K562 (cell line): ENCODE data around the gene VSIG4. TPM values are rescaled to one million over a fixed set of nuclear protein-coding genes. Genes with fewer than 3 reads are reported as not detected.

Experiments used
- CEBPG ChIP-seq, 3 experiments: fragments of 200-800 bp in 1 of 3; sonication (Bioruptor generic) in 1 of 3; sonication (generic) in 1 of 3; formaldehyde crosslinking in 1 of 3; IDR thresholded peaks in 2 of 3; conservative IDR thresholded peaks in 1 of 3; 2 replicates each; pipeline versions ENCODE4 v1.6.1 to v1.8.0; 2016 to 2022; ENCODE audit warnings: missing compliant biosample characterization in 2 of 3, missing genetic modification characterization in 2 of 3, mild to moderate bottlenecking in 1 of 3, missing genetic modification reagents in 1 of 3
- ERF ChIP-seq: fragments of 450-650 bp; formaldehyde crosslinking; IDR thresholded peaks from 2 replicates; pipeline ENCODE4 v1.4.0; 2020; ENCODE audit warnings: mild to moderate bottlenecking, mixed read lengths
- FOXM1 ChIP-seq, 2 experiments: fragments of 450-650 bp in 1 of 2; sonication (generic) in 1 of 2; formaldehyde crosslinking in 1 of 2; IDR thresholded peaks; 2 replicates each; pipeline versions ENCODE4 v1.6.1 to v1.9.0; 2017 to 2022; ENCODE audit warnings: low read depth in 2 of 2, mild to moderate bottlenecking in 2 of 2, missing genetic modification reagents in 1 of 2, moderate library complexity in 1 of 2
- GATA2 ChIP-seq: sonication (generic); formaldehyde crosslinking; IDR thresholded peaks from 2 replicates; pipeline ENCODE4 v1.4.0; 2020; ENCODE audit warnings: mild to moderate bottlenecking, missing genetic modification reagents
- HNRNPH1 ChIP-seq: fragments of 200-400 bp; formaldehyde crosslinking; optimal IDR thresholded peaks from 2 replicates; pipeline ENCODE3; 2017; ENCODE audit warnings: low read depth, mild to moderate bottlenecking, low read length, moderate library complexity
- HNRNPK ChIP-seq: fragments of 200-400 bp; formaldehyde crosslinking; IDR thresholded peaks from one replicate; pipeline ENCODE4 v1.6.1; 2018; ENCODE audit warnings: mild to moderate bottlenecking, low read depth, low read length; ENCODE audit not compliant: poor library complexity, severe bottlenecking
- JUN ChIP-seq, 2 experiments: sonication (generic) in 1 of 2; formaldehyde crosslinking in 1 of 2; IDR thresholded peaks; 2 replicates each; pipeline versions ENCODE4 v1.6.1 to v1.8.0; 2012 to 2022; ENCODE audit warnings: borderline replicate concordance in 2 of 2, mild to moderate bottlenecking in 2 of 2, improper control_type of control experiment in 1 of 2, low read depth in 1 of 2, low read length in 1 of 2, missing genetic modification reagents in 1 of 2
- NFYB ChIP-seq: IDR thresholded peaks from 2 replicates; pipeline ENCODE4 v1.6.1; 2011; ENCODE audit warnings: mild to moderate bottlenecking, moderate library complexity; ENCODE audit not compliant: insufficient read length; ENCODE audit errors: extremely low read depth
- SMARCB1 ChIP-seq: IDR thresholded peaks from 2 replicates; pipeline ENCODE4 v1.6.1; 2011; ENCODE audit warnings: improper control_type of control experiment, low read depth; ENCODE audit not compliant: insufficient read length
- SMARCE1 ChIP-seq: fragments of 450-650 bp; IDR thresholded peaks from 2 replicates; pipeline ENCODE4 v1.7.1; 2016; ENCODE audit warnings: mild to moderate bottlenecking
- TBL1XR1 ChIP-seq, 2 experiments: IDR thresholded peaks; 2 replicates each; pipeline ENCODE4 v1.6.1; 2012; ENCODE audit warnings: improper control_type of control experiment in 2 of 2, low read length in 2 of 2, mild to moderate bottlenecking in 1 of 2
- USF2 ChIP-seq: sonication (generic); formaldehyde crosslinking; IDR thresholded peaks from 2 replicates; pipeline ENCODE4 v1.5.0; 2020; ENCODE audit warnings: missing genetic modification reagents
- ZBTB11 ChIP-seq, 3 experiments: fragments of 200-800 bp in 1 of 3; fragments of 250-450 bp in 1 of 3; fragments of 450-650 bp in 1 of 3; sonication (Bioruptor Pico) in 1 of 3; sonication (Bioruptor generic) in 1 of 3; formaldehyde crosslinking in 1 of 3; IDR thresholded peaks; 2 replicates each; pipeline versions ENCODE4 v1.6.1 to v1.8.0; 2016 to 2022; ENCODE audit warnings: mild to moderate bottlenecking in 2 of 3, missing genetic modification characterization in 2 of 3, missing compliant biosample characterization in 1 of 3, moderate library complexity in 1 of 3
- ZHX1 ChIP-seq: fragments of 150-350 bp; conservative IDR thresholded peaks from 2 replicates; pipeline ENCODE4 v1.6.1; 2014; ENCODE audit warnings: low read length
- ZKSCAN1 ChIP-seq: fragments of 150-350 bp; IDR thresholded peaks from 2 replicates; pipeline ENCODE4 v1.6.1; 2016; ENCODE audit warnings: low read depth, low read length
- ZNF133 ChIP-seq: fragments of 250-450 bp; sonication (Bioruptor Pico); IDR thresholded peaks from 2 replicates; pipeline ENCODE4 v1.4.0; 2020; ENCODE audit warnings: mild to moderate bottlenecking
- ZNF584 ChIP-seq: fragments of 200-800 bp; sonication (Bioruptor generic); IDR thresholded peaks from 2 replicates; pipeline ENCODE4 v1.6.1; 2016; ENCODE audit warnings: low read depth, mild to moderate bottlenecking, missing genetic modification characterization, missing compliant biosample characterization
- ZNF589 ChIP-seq: fragments of 200-800 bp; sonication (Bioruptor generic); IDR thresholded peaks from 2 replicates; pipeline ENCODE4 v1.6.1; 2016; ENCODE audit warnings: low read depth, missing genetic modification characterization, missing compliant biosample characterization
- ZNF696 ChIP-seq: fragments of 250-450 bp; sonication (Bioruptor Pico); conservative IDR thresholded peaks from 2 replicates; pipeline ENCODE4 v1.4.0; 2020; ENCODE audit warnings: mild to moderate bottlenecking, moderate library complexity
- ZNF717 ChIP-seq: fragments of 250-450 bp; sonication (Bioruptor Pico); IDR thresholded peaks from 2 replicates; pipeline ENCODE4 v1.5.0; 2021
- polyA plus RNA-seq, 8 experiments: library from polyadenylated mRNA; depleted of rRNA in 4 of 8; stranded (reverse) in 5 of 8; unstranded in 3 of 8; fragments of >200 nt; fragmentation: Nextera tagmentation in 2 of 8; fragmentation: Illumina TruSeq in 1 of 8; extraction: Ambion mirVana in 2 of 8; extraction: Trizol in 1 of 8; gene quantifications; 2 replicates each; pipeline versions ENCODE4 v1.2.1 to v1.2.3, GENCODE V29; 2011 to 2014; ENCODE audit warnings: inconsistent platforms in 1 of 8, missing spikeins in 1 of 8
- total RNA-seq, 7 experiments: library from RNA; depleted of rRNA in 6 of 7; stranded (reverse); fragments of >200 nt in 6 of 7; fragmentation: Illumina TruSeq in 2 of 7; extraction: Trizol in 2 of 7; gene quantifications; 2 replicates each; pipeline versions ENCODE4 v1.2.1 to v1.2.3, GENCODE V29; 2011 to 2021; ENCODE audit warnings: low replicate concordance in 1 of 7

Gene VSIG4
- total and polyA plus RNA-seq, 9 of the 15 experiments (the other 6 are each of a cell fraction or from before 2014, with no cell fraction given) = 0.22 to 1.6 (median 0.46) TPM; not detected in 1

DNA sequence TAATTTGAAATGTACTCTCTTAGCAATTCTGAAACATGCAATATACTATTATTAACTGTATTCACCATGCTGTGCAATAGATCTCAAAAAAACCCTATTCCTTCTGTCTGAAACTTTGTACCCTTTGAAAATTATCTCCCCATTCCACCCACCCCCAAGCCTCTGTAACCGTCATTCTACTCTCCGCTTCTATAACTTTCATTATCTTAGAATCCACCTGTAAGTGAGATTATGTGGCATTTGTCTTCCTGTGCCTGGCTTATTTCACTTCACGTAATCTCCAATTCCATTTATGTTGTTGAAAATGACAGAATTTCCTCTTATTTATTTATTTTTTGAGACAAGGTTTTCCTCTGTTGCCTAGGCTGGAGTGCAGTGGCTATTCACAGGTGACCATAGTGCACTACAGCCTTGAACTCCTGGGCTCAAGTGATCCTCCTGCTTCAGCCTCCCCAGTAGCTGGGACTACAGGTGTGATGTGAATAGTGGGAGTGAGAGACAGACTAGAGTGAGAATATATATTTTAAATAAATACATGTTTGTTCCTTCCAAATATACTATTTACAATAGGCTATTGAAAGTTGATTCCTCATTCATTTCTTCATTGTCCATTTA, 30.5 kb downstream of the VSIG4 start (continued):
- no peak for TF ChIP-seq ZBTB11 (CRISPR knock-in tag; IDR thresholded peaks at IDR 0.05)
- TF ChIP-seq SMARCB1 = no peak
- peak; percentile 74 for TF ChIP-seq FOXM1 (IDR thresholded peaks at IDR 0.05; ENCODE audit: low read depth)
- TF ChIP-seq FOXM1 (CRISPR knock-in tag; IDR thresholded peaks at IDR 0.05; ENCODE audit: low read depth) = no peak
- TF ChIP-seq NFYB = no peak
- TF ChIP-seq ERF (CRISPR knock-in tag) = no peak
- TF ChIP-seq ZNF133 (CRISPR knock-in tag) = no peak
- peak; percentile 76 for TF ChIP-seq SMARCE1
- TF ChIP-seq HNRNPH1 = no peak
- TF ChIP-seq ZNF589 (CRISPR knock-in tag) = 0 out of 2 replicates have a peak, but pooled peaks have one; percentile 37
- TF ChIP-seq ZNF717 (CRISPR knock-in tag) = no peak
- TF ChIP-seq CEBPG (CRISPR knock-in tag; IDR thresholded peaks at IDR 0.05) = no peak
- no peak for TF ChIP-seq CEBPG (tag; conservative IDR thresholded peaks at IDR 0.05 in 1 of 2, IDR thresholded peaks at IDR 0.05 in 1 of 2)
- TF ChIP-seq ZNF584 (CRISPR knock-in tag) = no peak
- no peak for TF ChIP-seq ZKSCAN1
- peak in 1 of 2 experiments; percentile 48; a peak in 2 of 4 replicates for TF ChIP-seq TBL1XR1 (IDR thresholded peaks at IDR 0.05; ENCODE audit: low read length in 2 of 2)
- TF ChIP-seq GATA2 (CRISPR knock-in tag) = peak; percentile 59
- TF ChIP-seq ZHX1 = no peak
- no peak for TF ChIP-seq USF2
- TF ChIP-seq HNRNPK = no peak
- no peak for TF ChIP-seq ZNF696
- no peak for TF ChIP-seq JUN (IDR thresholded peaks at IDR 0.05; ENCODE audit: borderline replicate concordance, low read depth, low read length)
- TF ChIP-seq JUN (CRISPR knock-in tag; IDR thresholded peaks at IDR 0.05; ENCODE audit: borderline replicate concordance) = no peak
